DND-41 (cell line): Measurements from ENCODE around the gene CHRNA9.

Source experiments
- CTCF ChIP-seq: IDR thresholded peaks from 2 replicates; pipeline ENCODE4 v1.5.1; 2012; ENCODE audit warnings: borderline replicate concordance, low read length, moderate library complexity, mild to moderate bottlenecking; ENCODE audit not compliant: poor library complexity, severe bottlenecking; ENCODE audit errors: extremely low read depth
- EZH2 ChIP-seq: IDR thresholded peaks from 3 replicates; pipeline ENCODE4 v1.6.1; 2012; ENCODE audit warnings: borderline replicate concordance, low read depth, mild to moderate bottlenecking, moderate library complexity, low read length, inconsistent platforms; ENCODE audit not compliant: severe bottlenecking

- no peak for TF ChIP-seq CTCF
- no peak for TF ChIP-seq EZH2
Measured at GRCh38 chr4:40299126-40299525, 36.0 kb upstream of the CHRNA9 start.
